Upper lobe of left lung (tissue), 6 donors: Measurements from ENCODE around the gene FAM53B. TPM values are rescaled to one million over a fixed set of nuclear protein-coding genes. Genes with fewer than 3 reads are reported as not detected.

Experiments used
- ATAC-seq, 2 donors: fragments of 200-7000 bp; cut with Tn5 transposase; one replicate each; pipeline ENCODE4 v1.9.1; 2022; ENCODE audit warnings: mild to moderate bottlenecking in 2 of 2, moderate library complexity in 2 of 2; ENCODE audit not compliant: low FRiP score in 2 of 2
- DNase-seq, 2 donors: peaks; one replicate each; pipeline ENCODE4 v3.0.0-alpha.2; 2019 to 2020
- H3K27ac ChIP-seq, 4 donors: fragments of 200-600 bp; sonication (generic); one replicate each; pipeline ENCODE4 v1.5.1; 2016 to 2019
- H3K27me3 ChIP-seq, 4 donors: fragments of 200-600 bp; sonication (generic); one replicate each; pipeline ENCODE4 v1.5.1; 2017 to 2019
- H3K36me3 ChIP-seq, 4 donors: fragments of 200-600 bp; sonication (generic); one replicate each; pipeline ENCODE4 v1.5.1; 2016 to 2019
- H3K4me1 ChIP-seq, 4 donors: fragments of 200-600 bp; sonication (generic); one replicate each; pipeline ENCODE4 v1.5.1; 2018 to 2019
- H3K4me3 ChIP-seq, 4 donors: fragments of 200-600 bp; sonication (generic); one replicate each; pipeline ENCODE4 v1.5.1; 2017 to 2019; ENCODE audit warnings: mild to moderate bottlenecking in 2 of 4, moderate library complexity in 1 of 4
- H3K9me3 ChIP-seq, 4 donors: fragments of 200-600 bp; sonication (generic); one replicate each; pipeline ENCODE4 v1.5.1; 2018 to 2019
- CTCF ChIP-seq, 6 experiments: fragments of 450-650 bp in 4 of 6; fragments of 200-600 bp in 2 of 6; sonication (generic) in 2 of 6; IDR thresholded peaks; one replicate each; pipeline ENCODE4 v1.5.1; 2016 to 2019; ENCODE audit warnings: antibody characterized with exemption in 6 of 6
- EP300 ChIP-seq, 4 donors: sonication (generic); formaldehyde crosslinking; IDR thresholded peaks; one replicate each; pipeline ENCODE4 v1.5.1; 2017; ENCODE audit warnings: antibody characterized with exemption in 4 of 4, control low read depth in 2 of 4
- POLR2A ChIP-seq, 4 donors: fragments of 450-650 bp; IDR thresholded peaks; one replicate each; pipeline ENCODE4 v1.5.1; 2016 to 2017; ENCODE audit warnings: antibody characterized with exemption in 4 of 4, mild to moderate bottlenecking in 2 of 4
- POLR2AphosphoS5 ChIP-seq, 2 donors: sonication (generic); formaldehyde crosslinking; IDR thresholded peaks; one replicate each; pipeline ENCODE4 v1.5.1; 2017; ENCODE audit warnings: antibody characterized with exemption in 2 of 2
- WGBS, 2 donors: methylation state at CpG; one replicate each; pipeline ENCODE4 v1.1.5; 2017 to 2018; 5-methylcytosine and 5-hydroxymethylcytosine counted together
- total RNA-seq, 6 donors: library from RNA; depleted of rRNA in 4 of 6; stranded (reverse); fragments of >200 nt in 4 of 6; gene quantifications; one replicate each; pipeline versions ENCODE4 v1.1.0 to v1.2.1, GENCODE V29; 2016 to 2021
- donor health status: DM: no; HTN: no; CAD: no; lungs with moderate emphysema.
- donor health status: DM: no; HTN: yes; CAD: no; lungs with severe emphysema.

Gene FAM53B
- total RNA-seq, 6 donors from 2014 or later: 35.8 to 62.5 (median 47.8) TPM

GRCh38 chr10:124601016-124601415 is 143.2 kb downstream of the FAM53B start:
- H3K36me3 ChIP-seq: no peaks in the 10 kb centered on the region
- no peaks in the 10 kb centered on the region for H3K4me1 ChIP-seq
- no peaks in the 10 kb centered on the region for H3K9me3 ChIP-seq
- ATAC-seq (no peak), DNase-seq (no peak)
- H3K4me3 ChIP-seq: no peak overlapping the region
- TF ChIP-seq CTCF (IDR thresholded peaks at IDR 0.05): no peak
- TF ChIP-seq EP300 (IDR thresholded peaks at IDR 0.05): no peak
- TF ChIP-seq POLR2AphosphoS5 (IDR thresholded peaks at IDR 0.05): no peak
- no peak for TF ChIP-seq POLR2A (IDR thresholded peaks at IDR 0.05)
- no peaks in the 10 kb centered on the region for H3K27me3 ChIP-seq
- no peak overlapping the region for H3K27ac ChIP-seq
- WGBS, 2 donors: 89 to 98% methylated on average over 12 of the region's 12 CpGs

GRCh38 chr10:124600051-124600880 is 143.9 kb downstream of the FAM53B start:
- no peaks in the 10 kb centered on the region for H3K4me1 ChIP-seq
- H3K27me3 ChIP-seq: no peaks in the 10 kb centered on the region
- H3K27ac ChIP-seq: no peak overlapping the region
- no peak for ATAC-seq
- H3K4me3 ChIP-seq: no peak overlapping the region
- H3K9me3 ChIP-seq: no peaks in the 10 kb centered on the region
- no peak for DNase-seq
- 87 to 88% methylated on average over 8 to 17 of the region's 18 CpGs for WGBS, 2 donors
- no peak for TF ChIP-seq CTCF (IDR thresholded peaks at IDR 0.05)
- TF ChIP-seq POLR2A (IDR thresholded peaks at IDR 0.05): no peak
- no peak for TF ChIP-seq POLR2AphosphoS5 (IDR thresholded peaks at IDR 0.05)
- TF ChIP-seq EP300 (IDR thresholded peaks at IDR 0.05): no peak
- H3K36me3 ChIP-seq: no peaks in the 10 kb centered on the region

GRCh38 chr10:124599588-124600050 is 144.6 kb downstream of the FAM53B start:
- ATAC-seq: no peak
- H3K4me3 ChIP-seq: no peak overlapping the region
- no peak overlapping the region for H3K27ac ChIP-seq
- DNase-seq: no peak
- no peaks in the 10 kb centered on the region for H3K9me3 ChIP-seq
- H3K27me3 ChIP-seq: no peaks in the 10 kb centered on the region
- no peaks in the 10 kb centered on the region for H3K4me1 ChIP-seq
- 81 to 100% methylated on average over 3 to 7 of the region's 7 CpGs for WGBS, 2 donors
- no peaks in the 10 kb centered on the region for H3K36me3 ChIP-seq
- TF ChIP-seq EP300 (IDR thresholded peaks at IDR 0.05) (no peak), POLR2A (IDR thresholded peaks at IDR 0.05) (no peak), CTCF (IDR thresholded peaks at IDR 0.05) (no peak), POLR2AphosphoS5 (IDR thresholded peaks at IDR 0.05) (no peak)

GRCh38 chr10:124598773-124599587 is 145.2 kb downstream of the FAM53B start:
- Histone ChIP-seq H3K27me3 (no peaks in the 10 kb centered on the region), H3K36me3 (no peaks in the 10 kb centered on the region), H3K4me1 (no peaks in the 10 kb centered on the region), H3K4me3 (no peak overlapping the region), H3K9me3 (no peaks in the 10 kb centered on the region), H3K27ac (no peak overlapping the region)
- TF ChIP-seq EP300 (IDR thresholded peaks at IDR 0.05) (no peak), POLR2AphosphoS5 (IDR thresholded peaks at IDR 0.05) (no peak), CTCF (IDR thresholded peaks at IDR 0.05) (no peak)
- DNase-seq: no peak
- no peak for ATAC-seq
- WGBS, 2 donors: 92 to 96% methylated on average over 10 to 13 of the region's 13 CpGs
